GM18511 (cell line): ENCODE data around the gene BRD1.
A peak's percentile ranks its signal among the peaks of the same experiment; 100 is the strongest.

ENCODE experiments used
- ATAC-seq: cut with Tn5 transposase; IDR thresholded peaks from one replicate; pipeline ENCODE4 v1.9.1; 2021; ENCODE audit warnings: mild to moderate bottlenecking, moderate library complexity; ENCODE audit not compliant: unreplicated experiment

The BRD1 gene

DNA sequence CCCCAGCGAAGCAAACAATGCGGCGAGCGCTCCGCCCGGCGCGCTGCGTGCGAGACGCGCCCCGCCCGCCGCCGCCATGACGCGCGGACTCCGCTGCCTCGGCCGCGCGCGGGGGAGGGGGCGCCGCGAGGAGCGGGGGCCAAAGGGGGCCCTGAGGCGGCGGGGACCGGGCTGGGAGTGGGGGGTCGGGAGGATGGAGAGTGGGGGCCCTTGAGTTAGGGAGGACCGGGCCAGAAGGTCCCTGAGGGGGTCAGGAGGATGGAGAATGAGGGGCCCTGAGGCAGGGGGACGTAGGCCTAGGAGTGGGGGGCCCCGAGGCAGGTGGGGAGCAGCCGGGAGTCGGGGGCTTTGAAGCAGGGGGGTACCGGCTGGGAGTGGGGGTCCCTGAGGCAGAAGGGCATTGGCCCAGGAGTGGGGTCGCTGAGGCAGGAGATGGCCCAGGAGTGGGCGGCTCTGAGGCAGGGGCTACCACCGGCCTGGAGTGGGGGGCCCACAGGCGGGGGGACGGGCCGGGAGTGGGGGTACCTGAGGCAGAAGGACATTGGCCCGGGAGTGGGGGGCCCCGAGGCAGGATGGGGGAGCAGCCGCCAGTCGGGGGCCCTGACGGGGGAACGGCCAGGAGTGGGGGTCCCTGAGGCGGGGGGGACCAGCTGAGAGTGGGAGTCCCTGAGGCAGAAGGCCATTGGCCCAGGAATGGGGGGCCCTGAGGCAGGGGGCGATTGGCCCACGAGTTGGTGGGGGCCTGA lies at the start of gene BRD1:
TSS of gene BRD1 (minus strand) at position 21 of the 746 bp plus-strand sequence. CDS start 3,556 bp downstream, outside the sequence.
- ATAC-seq: peak; percentile 52

DNA sequence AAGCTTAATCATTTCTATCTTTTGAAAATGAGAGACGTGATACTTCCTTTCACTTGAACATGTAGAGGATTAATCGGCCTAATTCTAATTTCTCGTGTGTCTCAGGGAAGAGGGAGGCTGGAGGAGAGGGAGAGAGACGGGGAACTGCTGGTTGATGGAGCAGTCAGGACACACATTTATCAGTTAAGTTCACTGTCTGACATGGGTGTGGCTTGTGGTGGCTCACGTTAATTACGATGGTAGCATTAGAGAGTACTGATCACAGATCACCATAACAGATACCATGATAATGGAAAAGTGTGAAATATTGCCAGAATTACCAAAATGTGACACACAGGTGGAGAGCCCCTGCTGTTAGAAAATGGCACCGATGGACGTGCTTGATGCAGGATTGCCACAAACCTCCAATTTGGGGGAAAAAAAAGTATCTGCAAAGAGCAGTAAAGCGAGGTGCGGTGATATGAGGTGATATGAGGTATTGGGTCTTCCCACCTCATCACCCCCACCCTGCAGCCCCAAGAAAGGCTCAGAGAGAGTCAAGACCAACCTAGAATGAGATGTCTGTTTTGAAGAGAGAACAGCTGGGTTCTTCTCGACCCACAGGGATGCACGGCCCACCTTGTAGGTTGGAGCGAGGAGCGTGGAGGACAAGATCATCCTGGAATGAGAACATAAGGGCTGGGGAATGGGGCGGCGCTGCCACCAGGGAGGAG lies 45.7 kb upstream of the BRD1 start:
- ATAC-seq: no peak

DNA sequence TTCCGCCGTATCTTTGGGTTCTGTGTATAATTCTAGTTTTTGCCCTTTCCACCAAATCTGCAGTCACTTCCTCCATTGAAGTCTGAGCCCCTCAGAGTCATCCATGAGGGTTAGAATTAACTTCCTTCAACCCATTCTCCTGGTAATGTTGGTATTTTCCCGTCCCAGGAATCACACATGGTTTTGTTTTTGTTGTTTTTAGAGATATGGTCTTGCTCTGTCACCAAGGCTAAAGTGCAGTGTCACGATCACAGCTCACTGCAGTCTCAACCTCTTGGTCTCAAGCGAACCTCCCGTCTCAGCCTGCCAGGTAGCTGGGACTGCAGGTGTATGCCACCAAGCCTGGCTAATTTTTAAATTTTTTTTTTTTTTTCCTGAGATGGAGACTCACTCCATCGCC lies 44.7 kb upstream of the BRD1 start:
- ATAC-seq: no peak

DNA sequence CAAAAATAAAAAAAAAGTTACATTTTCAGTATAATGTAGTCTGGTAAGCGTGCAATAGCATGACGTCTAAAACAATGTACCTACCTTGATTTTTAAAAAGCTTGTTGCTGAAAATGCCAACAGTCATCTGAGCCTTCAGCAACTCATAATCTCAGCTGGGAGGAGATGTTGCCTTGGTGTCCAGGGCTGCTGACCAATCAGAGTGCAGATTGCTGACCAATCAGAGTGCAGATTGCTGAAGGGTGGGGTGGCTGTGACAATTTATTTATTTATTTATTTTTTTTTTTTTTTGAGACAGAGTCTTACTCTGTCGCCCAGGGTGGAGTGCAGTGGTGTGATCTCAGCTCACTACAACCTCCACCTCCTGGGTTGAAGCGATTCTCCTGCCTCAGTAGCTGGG lies 43.8 kb upstream of the BRD1 start:
- no peak for ATAC-seq

DNA sequence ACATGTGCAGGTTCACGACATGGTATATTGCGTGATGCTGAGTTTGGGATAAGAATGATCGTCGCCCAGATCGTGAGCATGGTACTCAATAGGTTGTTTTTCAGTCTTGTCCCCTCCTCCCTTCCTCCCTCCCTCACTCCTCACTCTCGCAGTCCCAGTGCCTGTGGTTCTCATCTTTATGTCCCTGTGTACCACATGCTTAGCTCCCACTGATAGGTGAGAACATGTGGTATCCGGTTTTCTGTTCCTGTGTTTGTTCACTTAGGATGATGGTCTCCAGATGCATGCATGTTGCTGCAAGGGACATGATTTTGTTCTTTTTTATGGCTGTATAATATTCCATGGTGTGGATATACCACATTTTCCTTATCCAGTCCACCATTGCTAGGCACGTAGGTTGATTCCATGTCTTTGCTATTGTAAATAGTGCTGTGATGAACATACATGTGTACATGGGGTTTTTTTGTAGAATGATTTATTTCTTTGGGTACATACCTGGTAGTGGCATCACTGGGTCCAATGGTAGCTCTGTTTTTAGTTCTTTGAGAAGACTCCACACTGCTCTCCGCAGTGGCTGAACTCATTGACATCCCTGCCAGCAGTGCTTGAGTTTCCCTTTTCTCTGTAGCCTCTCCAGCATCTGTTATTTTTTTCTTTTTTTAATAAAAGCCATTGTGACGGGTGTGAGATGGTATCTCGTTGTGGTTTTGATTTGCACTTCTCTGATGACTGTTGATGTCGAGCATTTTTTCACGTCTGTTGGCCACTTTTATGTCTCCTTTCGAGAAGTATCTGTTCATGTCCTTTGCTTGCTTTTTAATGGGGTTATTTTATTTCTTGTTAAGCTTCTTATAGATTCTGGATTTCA lies 42.4 kb upstream of the BRD1 start:
- ATAC-seq: no peak

DNA sequence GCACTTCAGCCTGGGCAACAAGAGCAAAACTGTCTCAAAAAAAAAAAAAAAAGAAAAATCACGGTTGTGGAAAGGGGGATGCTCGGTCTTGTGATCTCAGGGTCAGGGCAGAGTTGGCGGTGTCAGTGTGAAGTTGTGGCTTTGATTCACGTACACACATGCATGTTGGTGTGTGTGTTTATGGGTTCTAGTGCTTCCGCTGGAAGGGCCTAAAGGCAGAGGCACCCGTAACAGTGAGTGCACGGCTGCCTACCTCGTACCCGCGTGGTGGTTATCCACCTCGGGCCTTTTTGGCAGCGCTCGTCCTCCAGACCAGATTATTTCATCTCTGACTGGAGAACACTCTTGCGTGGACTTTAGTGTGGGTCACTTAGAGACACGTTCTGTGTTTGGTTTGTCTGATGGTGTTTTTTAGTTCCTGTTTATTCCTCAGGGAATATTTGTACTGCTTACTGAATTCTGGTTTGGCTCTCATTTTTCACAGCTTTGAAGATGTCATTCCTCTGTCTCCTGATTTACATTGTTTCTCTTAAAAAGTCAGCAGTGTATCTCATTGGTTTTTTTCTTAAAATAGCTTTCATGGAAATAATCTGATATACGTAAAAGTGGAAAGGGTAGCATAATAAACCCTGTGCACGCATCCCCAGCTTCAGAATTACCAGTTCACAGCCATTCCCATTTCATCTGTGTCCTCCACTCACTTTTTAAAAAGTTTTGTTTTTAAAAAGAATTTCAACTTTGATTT lies 41.6 kb upstream of the BRD1 start:
- no peak for ATAC-seq

DNA sequence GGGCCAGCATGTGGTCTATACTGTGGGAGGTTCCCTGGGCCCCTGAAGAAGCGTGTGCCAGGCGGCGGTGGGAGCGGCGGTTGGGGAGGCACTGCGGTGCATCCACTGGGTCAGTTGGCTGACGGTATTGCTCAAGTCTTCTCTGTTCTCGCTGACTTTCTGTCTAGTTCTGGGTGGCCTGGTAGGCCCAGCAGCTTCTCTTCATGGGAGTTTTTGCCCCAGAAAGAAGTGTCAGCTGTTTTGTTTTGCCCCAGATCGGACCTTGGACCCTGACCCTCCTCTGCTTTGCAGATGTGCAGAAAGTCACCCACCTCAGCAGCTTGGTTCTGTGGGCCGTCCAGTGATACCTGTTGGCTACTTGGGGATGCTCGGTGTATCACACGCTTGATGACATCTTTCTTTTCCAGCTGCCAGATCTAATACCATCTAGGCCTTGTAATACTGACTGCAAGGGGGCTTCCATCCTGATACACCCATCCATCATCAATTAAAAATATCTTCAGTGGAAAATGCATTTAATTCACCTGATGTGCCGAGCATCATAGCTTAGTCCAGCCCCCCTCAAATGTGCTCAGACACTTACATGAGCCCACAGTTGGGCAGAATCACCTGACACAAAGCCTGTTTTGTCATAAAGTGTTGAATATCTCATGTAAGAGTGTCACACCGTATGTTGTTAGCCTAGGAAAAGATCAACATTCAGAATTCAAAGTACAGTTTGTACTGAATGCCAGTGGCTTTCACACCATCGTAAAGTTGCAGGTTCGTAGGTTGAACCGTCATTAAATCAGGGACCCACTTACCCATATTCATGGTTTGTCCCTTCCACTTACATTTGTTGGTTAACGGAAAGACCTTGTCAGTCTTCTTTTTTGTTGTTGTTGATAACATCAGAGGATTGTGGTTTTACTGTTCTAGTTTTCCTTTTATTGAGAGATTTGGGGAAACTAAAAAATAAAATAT lies 39.9 kb upstream of the BRD1 start:
- no peak for ATAC-seq

DNA sequence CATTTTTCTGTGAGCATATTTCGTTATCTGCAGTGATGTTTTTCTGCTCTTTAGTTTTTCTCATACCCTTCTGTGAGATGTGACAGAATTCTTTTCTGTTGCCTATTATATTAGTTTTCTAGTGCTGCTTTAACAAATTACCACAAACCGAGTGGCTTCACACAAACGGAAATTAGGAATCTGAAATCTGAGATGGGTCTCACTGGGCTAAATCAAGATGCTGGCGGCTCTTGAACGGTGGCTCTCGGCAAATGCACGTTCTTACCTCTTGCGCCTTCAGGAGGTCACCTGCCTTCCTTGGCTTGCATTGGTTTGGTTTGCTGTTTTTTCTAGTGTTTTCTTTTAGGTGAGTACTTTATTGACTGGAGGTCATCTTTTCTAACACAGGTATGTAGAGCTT lies 39.0 kb upstream of the BRD1 start:
- no peak for ATAC-seq

DNA sequence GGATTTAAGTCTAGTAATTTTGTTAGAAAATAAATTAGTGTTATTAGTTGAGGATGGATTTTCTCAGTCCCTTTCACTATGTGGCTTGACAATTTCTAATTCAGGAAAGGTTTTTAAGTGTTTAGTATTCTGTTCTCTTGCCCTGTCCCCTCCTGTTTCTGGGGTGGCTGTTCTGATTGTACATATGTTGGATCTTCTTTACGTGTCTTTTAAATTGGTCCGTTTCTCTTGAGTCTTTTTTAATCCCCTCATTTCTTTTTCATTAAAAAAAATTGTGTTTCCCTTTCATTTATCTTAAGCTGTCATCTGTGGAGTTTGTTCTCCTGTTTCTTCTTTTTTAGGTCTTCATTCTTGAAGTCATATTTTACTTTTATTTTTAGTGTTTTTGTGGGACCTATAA lies 38.5 kb upstream of the BRD1 start:
- ATAC-seq: no peak

DNA sequence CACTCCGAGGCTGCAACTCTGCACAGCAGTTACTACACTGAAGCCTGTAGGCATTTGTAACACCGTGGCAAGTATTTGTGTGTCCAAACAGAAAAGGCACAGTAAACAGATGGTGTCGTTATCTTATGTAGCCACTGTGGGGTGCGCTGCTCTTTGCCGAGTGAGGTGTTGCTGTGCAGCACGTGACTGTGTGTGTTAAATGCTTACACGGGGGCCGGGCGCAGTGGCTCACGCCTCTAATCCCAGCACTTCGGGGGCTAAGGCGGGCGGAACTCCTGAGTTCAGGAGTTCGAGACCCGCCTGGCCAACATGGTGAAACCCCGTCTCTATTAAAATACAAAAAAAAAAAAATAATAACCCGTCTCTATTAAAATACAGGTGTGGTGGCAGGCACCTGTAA lies 37.5 kb upstream of the BRD1 start:
- no peak for ATAC-seq

DNA sequence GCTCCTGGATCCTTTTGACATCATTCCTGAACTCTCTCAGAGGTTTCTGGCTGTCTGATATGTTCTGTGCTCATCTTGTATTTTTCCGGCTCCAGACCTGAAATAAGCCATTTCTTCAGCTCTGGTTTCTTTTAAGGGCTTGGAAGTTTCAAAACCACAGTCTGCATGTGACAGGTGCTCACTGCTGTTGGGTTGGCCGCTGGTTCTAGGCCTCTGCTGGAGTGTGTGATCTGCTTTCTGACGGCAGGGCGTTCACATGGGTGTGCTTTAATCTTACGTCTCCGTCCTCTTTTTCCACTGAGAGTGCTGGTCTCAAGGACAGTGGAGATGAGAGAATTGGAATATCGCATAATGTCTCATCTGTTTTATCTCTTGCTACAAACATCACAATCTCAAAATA lies 36.3 kb upstream of the BRD1 start:
- no peak for ATAC-seq

DNA sequence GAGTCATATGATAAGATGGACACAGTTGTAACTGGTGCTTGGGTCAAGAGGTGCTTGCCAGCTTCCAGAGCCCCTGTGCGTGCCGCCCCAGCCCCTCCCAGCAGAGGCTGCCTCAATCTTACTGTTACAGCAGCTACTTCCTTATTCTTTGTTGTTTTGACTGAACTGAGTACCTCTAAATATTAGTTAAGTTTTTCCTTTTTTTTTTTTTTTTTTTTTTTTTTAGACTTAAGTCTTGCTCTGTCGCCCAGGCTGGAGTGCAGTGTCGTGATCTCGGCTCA lies 34.8 kb upstream of the BRD1 start:
- no peak for ATAC-seq

DNA sequence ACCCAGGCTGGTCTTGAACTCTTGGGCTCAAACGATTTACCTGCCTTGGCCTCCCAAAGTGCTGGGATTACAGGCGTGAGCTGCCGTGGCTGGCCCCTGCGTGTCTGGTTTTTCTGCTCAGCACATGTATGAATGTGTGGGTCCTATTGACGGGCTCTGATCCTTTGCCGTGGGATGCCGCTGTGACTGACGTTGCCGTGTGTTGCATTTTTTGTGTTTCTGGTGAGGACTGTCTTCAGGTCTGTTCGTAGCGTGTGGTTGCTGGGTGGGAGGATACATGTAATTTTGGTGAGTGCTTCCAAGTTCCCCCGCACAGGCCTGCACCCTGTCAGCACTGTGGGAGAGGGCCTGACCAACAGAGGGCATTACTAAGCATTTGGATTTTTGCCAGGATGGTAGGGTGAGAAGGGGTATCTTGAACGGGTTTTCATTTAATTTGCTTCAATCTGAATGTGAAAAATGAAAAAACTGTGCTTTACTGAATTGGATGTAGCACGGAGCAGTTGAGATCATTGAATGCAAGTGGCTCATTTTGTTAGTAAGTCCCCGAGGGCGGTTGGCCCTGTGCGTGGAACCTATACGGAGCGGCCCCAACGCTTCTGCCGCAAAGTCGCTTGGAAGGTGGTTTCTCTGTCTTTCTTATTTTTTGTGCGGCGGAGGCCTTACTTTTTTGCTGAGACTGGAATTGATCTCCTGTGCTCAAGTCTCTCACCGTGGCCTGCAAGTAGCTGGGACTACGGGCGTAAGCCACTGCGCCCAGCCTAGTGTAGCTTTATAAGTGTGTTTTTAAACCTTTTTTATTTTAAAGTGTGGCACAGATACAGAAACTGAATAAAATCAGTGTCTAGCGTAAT lies 34.2 kb upstream of the BRD1 start:
- no peak for ATAC-seq

DNA sequence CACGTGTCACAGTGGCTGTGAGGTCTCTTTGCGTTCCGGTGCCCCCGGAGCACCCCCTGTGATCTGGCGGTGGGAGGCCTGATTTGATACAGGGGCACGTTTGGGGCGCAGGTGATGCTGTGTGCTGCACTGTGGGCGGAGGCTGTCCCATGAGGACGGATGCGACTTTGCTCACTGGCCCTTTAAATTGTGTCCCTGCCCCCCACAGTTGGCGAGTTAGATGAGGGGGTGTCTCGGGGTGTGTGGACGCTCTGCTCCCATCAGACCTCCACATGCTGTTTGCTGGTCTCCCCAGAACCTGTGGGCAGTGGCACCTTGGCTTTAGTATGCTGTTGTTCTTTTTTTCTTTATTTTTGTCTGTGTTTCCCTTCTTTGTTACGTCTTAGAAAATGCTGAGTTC lies 31.2 kb upstream of the BRD1 start:
- no peak for ATAC-seq

DNA sequence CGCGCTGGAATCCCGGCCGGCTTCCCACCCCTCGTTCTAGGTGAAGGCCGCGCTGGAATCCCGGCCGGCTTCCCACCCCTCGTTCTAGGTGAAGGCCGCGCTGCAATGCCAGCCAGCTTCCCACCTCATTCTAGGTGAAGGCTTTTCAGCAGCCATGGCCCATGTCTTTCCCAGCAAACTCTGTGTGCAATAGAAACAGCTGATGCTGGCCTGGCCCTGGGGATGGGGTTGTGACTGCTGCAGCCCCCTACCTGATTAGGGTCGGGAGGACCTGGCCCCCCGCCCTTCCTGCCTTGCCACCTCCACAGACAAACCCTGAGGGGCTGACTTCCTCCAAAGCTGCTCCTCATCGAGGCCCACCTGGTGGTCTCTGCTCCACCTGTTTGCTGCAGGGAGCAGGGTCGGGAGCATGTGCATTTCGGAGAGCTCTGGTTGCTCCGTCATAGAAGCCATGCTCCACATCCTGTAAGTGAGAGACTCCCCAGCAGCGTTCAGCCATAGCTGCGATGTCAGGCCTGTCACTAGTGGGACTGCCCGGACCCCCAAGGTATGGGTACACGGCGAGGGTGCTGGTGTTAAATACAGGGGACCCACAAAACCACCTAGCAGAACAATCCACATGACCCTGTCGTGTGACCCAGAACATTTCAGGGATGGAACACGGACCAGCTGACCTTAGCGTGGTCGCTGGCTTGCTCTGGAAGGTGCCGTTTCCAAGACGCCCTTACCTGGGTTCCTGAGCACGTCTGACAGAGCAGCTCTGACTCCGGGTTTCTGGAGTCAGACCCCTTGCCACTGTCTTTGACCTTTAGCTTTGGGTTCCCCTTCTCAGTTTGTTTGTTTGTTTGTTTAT lies 29.3 kb upstream of the BRD1 start:
- ATAC-seq: no peak

DNA sequence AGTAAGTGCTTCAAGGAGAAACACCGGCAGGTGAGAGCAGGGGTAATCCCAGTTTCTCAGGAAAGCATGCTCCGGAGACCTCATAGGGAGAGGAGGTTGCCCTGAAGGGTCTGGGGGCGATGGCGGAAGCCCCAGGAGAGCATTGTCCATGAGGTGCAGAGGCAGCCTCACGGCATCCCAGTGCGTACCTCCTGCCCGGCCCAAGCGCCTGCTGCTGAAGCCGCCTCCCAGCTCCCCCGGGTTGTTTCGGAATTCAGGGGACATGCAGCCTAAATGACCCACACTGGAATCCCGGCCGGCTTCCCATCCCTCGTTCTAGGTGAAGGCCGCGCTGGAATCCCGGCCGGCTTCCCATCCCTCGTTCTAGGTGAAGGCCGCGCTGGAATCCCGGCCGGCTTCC lies 28.7 kb upstream of the BRD1 start:
- no peak for ATAC-seq

DNA sequence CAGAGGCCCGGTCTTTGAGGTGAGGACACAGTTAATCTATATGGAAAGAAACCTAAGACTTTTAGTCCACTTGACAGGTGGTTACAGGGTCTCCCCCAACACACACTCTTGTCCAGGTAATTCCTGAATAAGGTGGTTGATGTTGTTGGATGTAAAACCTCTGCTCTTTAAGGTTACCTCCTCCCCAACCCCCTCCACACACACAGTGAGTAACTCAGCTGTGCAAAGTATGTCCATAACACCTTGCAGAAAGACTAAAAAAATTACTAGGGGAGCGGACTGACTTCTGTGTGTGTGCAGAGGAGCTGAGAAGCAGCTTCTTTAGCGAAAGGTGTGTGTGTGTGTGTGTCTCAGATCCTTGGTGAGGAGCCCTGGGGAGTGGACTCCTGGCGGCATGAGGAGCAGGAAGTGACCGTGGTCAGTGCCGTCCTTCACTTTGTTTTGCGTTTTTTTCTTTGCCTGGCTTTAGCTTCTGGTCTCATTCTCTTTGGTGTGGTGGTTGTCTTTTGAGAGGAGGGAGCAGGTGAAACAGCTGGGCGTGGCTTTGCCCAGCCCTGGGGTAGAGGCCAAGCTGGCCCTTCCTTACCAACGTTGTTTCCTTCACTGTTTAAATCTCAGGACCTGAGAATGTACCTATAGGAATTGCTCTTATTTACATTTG lies 27.7 kb upstream of the BRD1 start:
- no peak for ATAC-seq
